HG03354 (cell line): ENCODE results near the gene UNC45B.
"Not testable (repeated sequence)": the region's sequence is repeated elsewhere in the genome, so short reads cannot be mapped to it uniquely, and the experiment has no call there.

Experiments
- ATAC-seq: cut with Tn5 transposase; IDR thresholded peaks from one replicate; pipeline ENCODE4 v1.9.1; 2021; ENCODE audit warnings: mild to moderate bottlenecking; ENCODE audit not compliant: unreplicated experiment, poor library complexity, severe bottlenecking

Gene UNC45B

DNA sequence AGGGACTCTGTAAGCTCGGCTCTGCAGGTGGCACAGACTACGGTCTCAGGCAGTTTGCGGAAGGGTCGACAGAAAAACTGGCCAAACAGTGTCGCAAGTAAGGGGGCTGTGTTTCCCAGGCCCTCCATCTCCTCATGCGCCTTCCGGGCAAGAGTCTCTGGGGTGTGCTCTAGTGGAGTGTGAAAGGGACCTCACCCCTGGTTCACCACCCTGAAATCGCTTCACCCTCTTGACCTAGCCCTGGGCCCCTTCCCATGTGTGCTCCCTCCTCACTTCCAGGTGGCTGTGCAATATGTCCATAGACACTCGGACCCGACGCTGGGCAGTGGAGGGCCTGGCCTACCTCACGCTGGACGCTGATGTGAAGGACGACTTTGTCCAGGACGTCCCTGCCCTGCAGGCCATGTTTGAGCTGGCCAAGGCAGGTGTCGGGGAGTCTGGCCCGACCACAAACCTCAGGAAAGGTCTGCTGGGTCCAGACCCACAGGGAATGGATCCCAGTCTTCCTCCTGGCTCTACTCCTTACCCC is 22.3 kb downstream of the UNC45B start:
- no peak for ATAC-seq

DNA sequence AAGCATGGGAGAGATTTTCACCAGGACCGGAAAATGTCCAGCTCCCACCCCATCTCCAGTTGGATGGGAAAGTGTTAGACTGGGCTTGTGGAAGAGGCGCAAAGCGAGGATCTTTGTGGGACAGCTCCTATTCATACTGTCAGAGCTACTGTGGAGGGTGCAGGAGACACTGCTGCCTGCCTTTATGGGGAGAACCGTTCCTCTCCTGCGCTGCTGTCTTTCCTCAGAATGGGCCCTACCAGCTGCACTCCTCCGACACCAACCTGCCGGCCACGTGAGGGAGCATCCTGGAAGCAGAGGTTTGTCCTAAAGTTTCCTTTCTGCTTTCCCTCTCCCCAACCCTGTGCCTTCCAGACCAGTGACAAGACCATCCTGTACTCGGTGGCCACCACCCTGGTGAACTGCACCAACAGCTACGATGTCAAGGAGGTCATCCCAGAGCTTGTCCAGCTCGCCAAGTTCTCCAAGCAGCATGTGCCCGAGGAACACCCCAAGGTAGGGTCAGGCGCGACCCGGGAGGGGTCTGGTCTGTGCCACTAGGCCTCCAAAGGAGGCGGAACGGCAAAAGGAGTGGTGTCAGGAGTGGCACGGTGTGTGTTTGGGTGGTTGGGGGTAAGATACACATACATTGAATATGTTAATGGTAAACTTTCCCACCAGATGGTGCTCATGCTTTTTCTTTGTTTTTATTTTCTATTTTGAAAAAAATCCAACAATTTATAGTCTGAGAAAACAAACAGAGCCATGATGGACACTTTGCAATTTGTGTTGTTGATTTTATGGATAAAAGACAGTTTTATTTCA is 23.6 kb downstream of the UNC45B start:
- no peak for ATAC-seq

DNA sequence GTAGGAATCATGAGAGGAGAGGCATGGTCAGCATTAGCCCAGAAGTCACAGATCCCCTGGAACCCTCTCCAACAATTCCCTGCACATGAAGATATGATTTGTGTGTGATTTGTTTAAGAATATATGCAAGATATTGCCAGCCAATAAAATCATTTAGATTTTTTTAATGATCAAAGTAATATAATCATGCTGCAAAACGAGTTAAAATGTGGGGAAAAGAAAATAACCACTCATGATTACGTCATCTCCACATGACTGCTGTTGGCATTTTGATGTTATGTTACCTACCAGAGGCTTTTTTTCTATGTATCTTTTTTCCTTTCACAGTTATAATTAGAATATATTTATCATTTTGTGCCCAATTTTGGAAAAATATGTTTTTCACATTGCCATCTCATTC is 24.2 kb downstream of the UNC45B start:
- ATAC-seq: no peak

DNA sequence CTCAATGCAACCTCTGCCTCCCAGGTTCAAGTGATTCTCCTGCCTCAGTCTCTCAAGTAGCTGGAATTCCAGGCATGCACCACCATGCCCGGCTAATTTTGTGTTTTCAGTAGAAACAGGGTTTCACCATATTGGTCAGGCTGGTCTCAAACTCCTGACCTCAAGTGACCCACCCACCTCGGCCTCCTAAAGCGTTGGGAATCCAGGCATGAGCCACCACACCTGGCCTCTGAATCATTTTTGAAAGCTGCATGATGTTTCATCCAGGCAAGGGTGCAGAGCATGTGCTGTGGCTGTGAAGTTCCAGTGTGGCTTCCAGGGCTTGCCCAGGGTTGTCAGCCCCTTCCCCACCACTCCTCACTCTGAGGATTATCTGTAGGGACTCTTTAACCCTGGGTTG is 24.7 kb downstream of the UNC45B start:
- ATAC-seq: not testable (repeated sequence)

DNA sequence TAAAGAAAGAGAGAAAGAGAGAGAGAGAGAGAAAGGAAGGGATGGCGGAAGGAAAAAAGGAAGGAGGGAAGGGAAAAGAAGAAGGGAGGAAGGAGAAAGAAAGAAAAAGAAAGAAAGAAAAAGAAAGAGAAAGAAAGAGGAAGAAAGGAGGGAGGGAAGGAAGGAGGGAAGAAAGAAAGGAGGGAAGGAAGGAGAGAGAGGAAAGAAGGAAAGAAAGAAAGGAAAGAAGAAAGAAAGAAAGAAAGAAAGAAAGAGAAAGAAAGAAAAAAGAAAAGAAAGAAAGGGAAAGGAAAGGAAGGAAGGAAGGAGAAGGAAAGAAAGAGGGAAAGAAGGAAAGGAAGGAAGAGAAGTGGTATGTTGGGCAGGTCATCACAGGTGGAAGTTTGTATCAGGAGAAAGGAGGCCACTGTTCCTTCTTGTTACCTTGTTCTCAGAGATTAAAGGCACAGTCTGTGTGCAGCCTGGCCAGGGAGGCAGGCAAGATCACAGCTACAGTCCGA is 27.3 kb downstream of the UNC45B start:
- ATAC-seq: no peak

DNA sequence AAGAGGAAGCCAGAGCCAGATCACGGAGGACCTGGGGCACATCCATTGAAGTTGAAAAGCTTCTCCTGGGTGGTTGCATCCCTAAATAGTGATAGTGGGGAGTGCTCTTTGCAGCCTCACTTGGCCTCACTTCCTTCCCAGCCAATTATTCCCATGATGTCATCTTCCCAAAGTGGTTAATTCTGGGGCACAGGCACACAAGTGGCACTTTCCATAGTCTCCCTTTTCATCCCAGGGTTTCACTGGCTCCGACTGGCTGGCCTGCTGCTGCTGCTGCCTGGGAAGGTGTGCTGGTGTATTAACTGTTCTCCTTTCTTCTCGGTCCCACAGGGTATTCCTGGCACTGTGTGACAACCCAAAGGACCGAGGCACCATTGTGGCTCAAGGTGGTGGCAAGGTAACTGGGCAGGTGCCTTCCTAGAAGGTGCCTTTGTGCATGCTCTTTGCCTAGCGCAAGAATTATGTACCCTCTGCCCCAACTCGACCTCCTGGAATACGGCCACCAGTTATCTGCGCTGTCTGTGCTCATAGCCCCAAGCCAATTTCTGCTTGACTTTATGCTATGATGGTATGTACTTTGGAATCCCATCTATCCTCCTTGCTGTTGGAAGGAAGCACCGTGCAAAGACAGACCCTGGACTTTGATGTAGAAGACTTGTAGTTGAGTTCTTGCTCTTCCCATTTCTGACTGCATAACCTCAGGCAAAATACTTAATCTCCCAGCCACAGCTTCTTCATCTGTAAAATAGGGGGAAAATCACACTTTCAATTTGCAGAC is 28.2 kb downstream of the UNC45B start:
- ATAC-seq: no peak

DNA sequence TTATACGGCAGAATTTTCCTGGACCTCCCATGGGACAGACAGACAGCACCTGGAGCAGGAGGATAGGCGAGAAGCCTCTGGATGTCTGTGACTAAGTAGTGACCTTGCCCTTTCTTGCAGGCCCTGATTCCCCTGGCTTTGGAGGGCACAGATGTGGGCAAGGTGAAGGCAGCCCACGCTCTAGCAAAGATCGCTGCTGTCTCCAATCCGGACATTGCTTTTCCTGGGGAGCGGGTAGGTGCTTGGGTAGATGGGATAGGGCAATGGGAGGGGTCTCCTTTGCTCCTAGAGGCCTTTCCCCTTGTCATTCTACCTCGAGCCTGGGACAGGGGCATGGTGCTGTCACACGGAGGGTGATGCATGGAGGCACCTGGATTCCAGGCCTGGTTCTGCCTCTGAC is 29.3 kb downstream of the UNC45B start:
- ATAC-seq: no peak

DNA sequence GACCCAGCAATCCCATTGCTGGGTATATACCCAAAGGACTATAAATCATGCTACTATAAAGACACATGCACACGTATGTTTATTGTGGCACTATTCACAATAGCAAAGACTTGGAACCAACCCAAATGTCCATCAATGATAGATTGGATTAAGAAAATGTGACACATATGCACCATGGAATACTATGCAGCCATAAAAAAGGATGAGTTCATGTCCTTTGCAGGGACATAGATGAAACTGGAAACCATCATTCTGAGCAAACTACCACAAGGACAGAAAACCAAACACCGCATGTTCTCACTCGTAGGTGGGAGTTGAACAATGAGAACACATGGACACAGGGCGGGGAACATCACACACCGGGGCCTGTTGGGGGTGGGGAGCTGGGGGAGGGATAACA is 31.8 kb downstream of the UNC45B start:
- not testable (repeated sequence) for ATAC-seq

DNA sequence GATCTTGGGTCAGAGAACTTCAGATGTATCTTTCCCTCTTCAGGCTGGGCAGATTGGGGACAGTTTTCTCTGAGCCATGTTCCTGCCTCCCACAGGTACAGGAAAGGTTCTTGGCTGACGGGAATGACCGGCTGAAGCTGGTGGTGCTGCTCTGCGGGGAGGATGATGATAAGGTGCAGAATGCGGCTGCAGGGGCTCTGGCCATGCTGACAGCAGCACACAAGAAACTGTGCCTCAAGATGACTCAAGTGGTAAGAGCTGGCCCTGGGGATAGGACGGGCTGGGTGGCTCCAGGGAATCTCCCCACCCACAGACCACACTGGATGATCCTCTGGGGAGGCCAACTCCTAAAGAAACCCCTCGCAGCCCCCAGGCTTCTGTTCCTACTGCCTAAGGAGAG is 35.7 kb downstream of the UNC45B start:
- ATAC-seq: no peak

DNA sequence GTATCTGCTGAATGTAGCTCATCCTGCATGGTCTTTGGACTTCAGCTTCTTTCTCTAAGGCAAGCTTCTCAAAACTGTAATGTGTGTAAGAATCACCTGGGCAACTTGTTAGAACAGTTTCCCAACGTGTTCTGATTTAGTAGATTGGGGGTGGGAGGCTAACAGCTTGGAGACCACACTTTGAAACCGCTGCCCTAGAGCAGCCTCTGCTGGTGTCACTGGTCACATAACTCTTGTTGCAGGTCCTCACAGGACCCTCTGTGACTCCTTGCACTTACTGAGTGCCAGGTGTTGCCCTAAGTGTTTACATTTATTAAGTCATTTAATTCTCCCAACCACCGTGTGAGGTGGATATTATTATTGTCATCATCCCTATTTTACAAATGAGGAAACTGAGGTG is 36.7 kb downstream of the UNC45B start:
- no peak for ATAC-seq

DNA sequence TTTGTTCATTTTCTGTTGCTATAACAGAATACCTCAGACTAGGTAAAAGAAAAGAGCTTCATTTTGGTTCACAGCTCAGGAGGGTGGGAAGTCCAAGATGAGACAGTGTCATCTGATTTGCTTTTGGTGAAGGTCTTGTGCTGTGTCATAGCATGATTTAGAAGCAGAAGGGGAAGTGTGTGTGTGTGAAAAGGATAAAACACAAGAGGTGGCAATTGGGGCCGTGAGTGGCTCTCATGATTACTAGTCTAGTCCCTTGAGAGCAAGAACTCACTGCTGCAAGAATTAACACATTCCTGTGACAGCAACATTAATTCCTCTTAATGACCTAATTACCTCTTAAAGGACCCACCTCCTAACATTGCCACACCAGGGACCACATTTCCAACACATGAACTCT is 38.2 kb downstream of the UNC45B start:
- no peak for ATAC-seq

DNA sequence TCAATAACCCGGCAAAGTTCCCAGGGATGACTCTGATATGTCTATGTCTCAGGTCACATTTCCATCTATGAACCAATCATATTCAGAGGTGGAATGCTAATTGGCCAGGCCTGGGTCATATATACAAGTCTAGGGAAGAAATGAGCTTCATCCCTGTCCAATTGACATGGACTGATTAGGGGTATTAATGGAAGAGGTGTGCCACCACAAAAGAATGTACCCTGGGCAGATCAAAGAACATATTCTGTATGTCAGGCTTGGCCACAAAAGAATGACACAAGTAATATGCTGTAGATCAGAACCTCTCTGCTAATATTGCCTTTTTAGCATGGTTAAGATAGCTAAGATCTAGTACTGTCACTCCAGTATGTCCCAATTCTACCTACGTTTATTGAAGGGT is 39.9 kb downstream of the UNC45B start:
- no peak for ATAC-seq

DNA sequence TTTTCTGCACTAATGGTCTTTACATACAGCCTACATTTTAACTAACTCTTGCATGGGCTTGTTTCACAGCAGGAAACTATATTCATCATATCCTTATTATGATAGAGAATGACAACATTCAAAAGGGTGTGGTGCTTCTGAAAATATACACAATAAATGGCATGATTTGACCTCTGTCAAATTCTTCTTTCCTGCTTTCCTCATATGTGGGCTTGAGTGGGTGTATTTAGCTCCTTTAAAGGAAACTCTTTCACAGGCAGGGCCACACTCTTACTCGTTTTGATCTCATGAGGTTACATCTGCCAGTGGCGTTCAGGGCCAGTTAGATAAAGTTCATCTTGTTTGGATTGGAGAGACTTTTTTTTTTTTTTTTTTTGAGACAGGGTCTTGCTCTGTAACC is 40.5 kb downstream of the UNC45B start:
- ATAC-seq: no peak

DNA sequence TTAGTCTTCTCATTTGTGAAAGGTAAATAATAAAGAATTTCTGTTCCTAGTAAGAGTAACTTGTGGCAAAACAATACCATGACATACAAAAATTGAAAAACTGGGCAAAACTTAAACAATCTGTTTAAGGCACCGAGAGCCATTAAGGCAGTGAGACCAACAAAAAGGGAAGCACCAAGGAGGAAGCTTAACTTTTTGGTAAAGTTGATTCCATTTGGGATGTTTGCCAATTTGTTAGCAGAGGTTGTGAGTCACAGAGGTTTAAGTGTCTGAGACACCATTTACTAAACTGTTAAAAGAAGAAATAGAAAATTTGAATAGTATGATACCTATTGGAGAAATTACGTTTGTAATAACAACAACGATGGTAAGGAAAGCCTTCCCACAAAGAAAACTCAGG is 41.7 kb downstream of the UNC45B start:
- no peak for ATAC-seq

DNA sequence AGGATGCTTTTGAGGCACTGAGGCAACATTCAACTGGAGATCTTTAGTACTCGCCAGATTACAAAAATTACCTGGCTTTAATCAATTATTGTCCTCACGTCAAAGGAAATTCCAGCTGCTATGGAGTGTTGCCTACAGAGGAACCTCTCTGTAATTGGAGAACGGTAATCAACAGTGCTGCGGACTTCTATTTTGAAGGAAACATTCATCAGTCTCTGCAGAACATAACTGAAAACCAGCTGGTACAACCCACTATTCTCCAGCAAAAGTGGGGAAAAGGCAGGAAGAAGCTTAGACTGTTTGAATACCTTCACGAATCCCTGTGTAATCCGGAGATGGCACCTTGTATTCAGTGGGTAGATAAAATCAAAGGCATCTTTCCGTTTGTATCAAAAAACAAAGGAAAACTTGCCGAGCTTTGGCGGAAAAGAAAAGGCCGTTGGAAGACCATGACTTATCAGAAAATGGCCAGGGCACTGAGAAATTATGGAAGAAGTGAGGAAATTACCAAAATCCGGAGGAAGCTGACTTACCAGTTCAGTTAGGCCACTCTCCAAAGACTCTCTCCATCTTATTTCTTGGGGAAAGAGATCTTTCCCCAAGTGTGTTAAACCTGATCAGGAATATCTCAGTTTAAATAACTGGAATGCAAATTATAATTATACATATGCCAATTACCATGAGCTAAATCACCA is 43.5 kb downstream of the UNC45B start:
- no peak for ATAC-seq

DNA sequence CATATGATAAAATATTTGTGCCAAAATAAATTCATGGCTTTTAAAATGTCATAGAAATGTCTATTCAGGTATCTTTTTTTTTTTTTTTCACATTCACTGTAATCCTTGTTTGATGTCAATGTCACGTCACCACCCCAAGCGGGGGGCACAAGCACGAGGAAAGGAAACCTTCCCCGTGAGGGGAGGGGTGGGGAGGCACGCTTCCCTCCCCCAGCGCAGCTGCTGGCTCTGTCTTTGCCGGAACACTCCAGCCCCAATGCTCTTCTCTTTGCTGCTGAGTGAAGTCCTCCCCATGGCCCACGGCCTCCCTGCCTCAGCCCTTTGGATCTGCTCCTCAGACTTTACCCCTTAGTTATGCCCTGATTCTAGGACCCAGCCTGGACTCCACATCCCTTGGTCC is 45.1 kb downstream of the UNC45B start:
- ATAC-seq: no peak

DNA sequence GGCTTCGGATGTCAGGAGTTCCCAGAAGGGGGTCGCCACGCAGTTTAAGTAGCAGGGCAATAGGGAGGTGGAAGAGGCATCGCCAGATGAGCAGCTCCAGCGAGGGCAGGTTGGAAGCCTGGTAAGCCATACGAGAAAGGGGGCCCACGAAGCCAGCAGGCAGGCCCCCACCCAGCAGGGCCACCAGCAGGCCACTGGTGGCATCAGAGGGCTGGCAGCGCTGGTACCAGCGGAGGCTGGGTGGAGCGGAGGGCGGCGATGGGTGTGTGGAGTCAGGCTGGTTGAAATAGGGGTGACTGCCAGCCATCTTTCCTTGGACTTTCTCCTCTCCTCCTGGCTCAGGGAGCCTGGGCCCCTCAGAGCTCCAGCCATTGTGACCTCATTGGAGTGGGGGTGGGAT is 46.4 kb downstream of the UNC45B start, which contains the start of gene SLC35G3:
Gene SLC35G3 (minus strand): TSS at position 393 of the 400 bp plus-strand sequence. CDS start 86 bp downstream, at position 307.
- not testable (repeated sequence) for ATAC-seq

DNA sequence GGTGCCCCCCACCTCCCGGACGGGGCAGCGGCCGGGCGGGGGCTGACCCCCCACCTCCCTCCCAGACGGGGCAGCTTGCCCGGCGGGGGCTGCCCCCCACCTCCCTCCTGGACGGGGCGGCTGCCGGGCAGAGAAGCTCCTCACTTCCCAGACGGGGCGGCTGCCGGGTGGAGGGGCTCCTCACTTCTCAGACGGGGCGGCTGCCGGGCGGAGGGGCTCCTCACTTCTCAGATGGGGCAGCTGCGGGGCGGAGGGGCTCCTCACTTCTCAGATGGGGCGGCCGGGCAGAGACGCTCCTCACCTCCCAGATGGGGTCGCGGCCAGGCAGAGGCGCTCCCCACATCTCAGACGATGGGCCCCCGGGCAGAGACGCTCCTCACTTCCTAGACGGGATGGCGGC is 47.4 kb downstream of the UNC45B start:
- not testable (repeated sequence) for ATAC-seq

DNA sequence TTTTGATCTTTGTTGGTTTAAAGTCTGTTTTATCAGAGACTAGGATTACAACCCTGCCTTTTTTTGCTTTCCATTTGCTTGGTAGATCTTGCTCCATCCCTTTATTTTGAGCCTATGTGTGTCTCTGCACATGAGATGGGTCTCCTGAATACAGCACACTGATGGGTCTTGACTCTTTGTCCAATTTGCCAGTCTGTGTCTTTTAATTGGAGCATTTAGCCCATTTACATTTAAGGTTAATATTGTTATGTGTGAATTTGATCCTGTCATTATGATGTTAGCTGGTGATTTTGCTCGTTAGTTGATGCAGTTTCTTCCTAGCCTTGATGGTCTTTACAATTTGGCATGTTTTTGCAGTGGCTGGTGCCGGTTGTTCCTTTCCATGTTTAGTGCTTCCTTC is 55.0 kb downstream of the UNC45B start:
- not testable (repeated sequence) for ATAC-seq

DNA sequence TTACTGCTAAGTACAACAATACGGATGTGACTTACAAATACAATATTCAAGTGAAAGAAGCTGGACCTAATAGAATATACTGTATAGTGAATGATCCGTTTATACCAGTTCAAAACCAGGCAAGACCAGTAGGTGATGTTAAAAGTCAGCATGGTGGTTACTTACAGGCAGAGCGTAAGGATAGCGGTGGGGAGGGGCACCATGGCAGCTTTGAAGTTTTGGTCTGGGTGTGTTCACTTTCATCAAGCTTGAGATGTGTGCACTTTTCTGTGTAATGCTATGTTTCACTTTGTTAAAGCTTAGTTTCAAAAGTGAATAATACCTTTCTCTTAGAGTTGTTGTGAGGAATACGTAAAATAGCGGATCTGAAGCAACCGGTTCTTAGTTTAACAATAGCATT is 63.1 kb downstream of the UNC45B start:
- no peak for ATAC-seq
